C4-2B (cell line): ENCODE measurements around the gene PTPN18.

ENCODE experiments used
- H3K27ac ChIP-seq: fragments of 450-650 bp; 2 replicates; pipeline ENCODE4 v1.5.1; 2017
- ZFX ChIP-seq: fragments of 450-650 bp; IDR thresholded peaks from 2 replicates; pipeline ENCODE4 v1.6.1; 2017
- TF ChIP-seq, protein P1 (sequence below): fragments of 450-650 bp; conservative IDR thresholded peaks from 2 replicates; pipeline ENCODE4 v1.5.1; 2017; ENCODE audit warnings: mild to moderate bottlenecking

Gene PTPN18, protein sequence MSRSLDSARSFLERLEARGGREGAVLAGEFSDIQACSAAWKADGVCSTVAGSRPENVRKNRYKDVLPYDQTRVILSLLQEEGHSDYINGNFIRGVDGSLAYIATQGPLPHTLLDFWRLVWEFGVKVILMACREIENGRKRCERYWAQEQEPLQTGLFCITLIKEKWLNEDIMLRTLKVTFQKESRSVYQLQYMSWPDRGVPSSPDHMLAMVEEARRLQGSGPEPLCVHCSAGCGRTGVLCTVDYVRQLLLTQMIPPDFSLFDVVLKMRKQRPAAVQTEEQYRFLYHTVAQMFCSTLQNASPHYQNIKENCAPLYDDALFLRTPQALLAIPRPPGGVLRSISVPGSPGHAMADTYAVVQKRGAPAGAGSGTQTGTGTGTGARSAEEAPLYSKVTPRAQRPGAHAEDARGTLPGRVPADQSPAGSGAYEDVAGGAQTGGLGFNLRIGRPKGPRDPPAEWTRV

DNA sequence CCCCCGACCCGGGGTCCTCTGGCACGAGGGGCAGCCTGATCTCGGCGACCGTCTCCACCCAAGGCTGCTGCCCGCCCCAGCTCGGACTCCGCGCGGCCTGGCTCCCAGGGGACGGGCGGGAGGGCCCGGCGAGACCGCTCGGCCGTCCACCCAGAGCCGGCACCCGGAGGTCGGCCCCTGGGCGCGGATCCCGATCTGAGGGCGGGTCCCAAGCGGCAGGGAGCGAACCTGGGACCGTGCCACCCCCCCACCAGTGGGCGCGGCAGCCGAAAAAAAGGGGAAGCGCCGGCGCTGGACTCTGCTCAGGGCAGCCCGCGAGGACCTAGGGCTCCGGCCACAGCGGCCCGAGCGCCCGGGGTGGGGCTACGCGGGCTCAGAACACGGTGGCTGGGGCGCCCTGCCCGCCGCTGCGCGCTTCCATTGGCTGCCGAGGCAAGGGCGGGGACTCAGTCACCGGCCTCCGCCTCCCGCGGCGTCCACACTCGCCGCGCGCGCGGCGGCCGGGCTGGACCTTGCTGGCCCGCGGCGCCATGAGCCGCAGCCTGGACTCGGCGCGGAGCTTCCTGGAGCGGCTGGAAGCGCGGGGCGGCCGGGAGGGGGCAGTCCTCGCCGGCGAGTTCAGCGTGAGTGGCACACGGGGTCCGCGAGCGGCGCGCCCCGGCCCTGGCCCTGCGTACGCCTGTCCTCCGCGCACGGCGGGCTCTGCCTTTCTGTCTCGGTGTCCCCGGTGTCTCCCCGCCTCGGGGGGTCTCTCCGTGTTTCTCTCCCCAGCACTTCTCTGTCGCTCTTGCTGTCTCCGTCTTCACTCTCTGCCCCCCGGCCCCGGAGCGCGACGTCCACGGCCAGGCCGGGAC lies at the start of gene PTPN18:
TSS of gene PTPN18 (plus strand) at position 479 of the 854 bp plus-strand sequence. CDS start at position 531, 52 bp downstream.
- H3K27ac ChIP-seq = peak within 1 kb of the TSS; percentile 95
- TF ChIP-seq, protein P1, sequence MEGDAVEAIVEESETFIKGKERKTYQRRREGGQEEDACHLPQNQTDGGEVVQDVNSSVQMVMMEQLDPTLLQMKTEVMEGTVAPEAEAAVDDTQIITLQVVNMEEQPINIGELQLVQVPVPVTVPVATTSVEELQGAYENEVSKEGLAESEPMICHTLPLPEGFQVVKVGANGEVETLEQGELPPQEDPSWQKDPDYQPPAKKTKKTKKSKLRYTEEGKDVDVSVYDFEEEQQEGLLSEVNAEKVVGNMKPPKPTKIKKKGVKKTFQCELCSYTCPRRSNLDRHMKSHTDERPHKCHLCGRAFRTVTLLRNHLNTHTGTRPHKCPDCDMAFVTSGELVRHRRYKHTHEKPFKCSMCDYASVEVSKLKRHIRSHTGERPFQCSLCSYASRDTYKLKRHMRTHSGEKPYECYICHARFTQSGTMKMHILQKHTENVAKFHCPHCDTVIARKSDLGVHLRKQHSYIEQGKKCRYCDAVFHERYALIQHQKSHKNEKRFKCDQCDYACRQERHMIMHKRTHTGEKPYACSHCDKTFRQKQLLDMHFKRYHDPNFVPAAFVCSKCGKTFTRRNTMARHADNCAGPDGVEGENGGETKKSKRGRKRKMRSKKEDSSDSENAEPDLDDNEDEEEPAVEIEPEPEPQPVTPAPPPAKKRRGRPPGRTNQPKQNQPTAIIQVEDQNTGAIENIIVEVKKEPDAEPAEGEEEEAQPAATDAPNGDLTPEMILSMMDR = peak; percentile 64
- TF ChIP-seq ZFX = peak; percentile 71; the same call in 1 of the 2 replicates

DNA sequence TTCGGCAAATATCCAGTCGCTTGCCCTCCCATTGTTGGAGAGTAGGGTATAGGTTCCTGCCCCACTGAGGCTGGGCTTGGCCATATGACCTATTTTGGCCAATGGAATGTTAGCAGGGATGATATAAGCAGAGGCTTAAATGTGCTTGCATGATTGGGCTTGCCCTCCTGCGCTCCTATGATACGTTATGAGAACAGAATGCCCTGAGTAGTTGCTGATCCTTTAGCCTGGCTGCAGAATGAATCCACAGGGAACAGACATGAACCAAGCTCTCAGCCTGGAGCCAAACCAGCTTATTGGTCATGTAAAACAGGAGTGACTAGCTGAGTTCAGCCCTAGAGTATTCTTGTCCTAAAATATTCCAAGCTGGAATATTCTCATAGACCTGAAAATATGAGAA lies 48.0 kb upstream of the PTPN18 start:
- no peak for TF ChIP-seq ZFX
- TF ChIP-seq, protein P1 = no peak
- no peak overlapping the region for H3K27ac ChIP-seq

DNA sequence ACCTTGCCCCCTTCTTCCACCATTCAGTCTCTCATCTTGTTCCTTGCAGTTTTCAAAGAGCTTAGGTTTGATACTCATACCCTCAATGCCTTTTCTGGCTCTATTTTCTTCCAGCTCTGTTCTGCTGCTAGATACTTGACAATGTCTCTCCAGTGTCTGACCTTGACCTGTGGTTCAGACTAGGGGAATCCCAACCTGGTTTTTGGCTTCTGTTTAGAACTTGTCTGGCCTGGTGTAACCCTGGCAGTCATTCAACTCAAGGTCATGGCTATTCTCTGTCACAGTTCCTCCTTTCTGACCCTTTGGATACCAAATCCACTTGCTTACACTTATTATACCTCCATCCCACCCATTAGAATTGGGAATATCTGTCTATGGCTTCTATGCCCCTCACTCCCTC lies 45.0 kb upstream of the PTPN18 start:
- no peak overlapping the region for H3K27ac ChIP-seq
- TF ChIP-seq ZFX = no peak
- TF ChIP-seq, protein P1 = no peak

DNA sequence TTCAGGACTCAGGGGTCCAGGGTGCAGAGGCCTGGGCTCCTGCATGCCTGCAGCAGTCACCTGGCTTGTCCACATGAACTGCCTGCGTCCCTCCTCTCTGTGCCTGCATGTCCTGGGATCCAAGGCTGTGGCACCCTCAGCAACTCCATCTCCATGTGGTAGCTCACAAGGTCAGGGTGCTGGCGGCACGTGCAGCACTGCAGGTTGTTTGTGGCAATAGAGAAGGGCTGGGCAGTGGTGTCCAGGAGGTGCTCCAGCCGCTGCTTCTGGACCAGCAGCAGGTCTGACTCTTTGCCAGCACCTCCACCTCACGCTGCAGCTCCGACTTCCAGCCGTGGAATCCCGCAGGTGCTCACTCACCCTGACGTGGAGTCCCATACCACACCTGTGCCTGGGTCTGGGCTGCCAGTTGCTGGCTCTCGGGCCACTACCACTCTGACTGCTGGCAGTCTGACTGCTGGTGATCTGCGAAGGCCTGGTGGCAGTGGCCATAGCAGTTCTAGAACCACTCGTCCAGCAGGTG lies 42.0 kb upstream of the PTPN18 start:
- H3K27ac ChIP-seq = no peak overlapping the region
- TF ChIP-seq ZFX = no peak
- TF ChIP-seq, protein P1 = no peak

DNA sequence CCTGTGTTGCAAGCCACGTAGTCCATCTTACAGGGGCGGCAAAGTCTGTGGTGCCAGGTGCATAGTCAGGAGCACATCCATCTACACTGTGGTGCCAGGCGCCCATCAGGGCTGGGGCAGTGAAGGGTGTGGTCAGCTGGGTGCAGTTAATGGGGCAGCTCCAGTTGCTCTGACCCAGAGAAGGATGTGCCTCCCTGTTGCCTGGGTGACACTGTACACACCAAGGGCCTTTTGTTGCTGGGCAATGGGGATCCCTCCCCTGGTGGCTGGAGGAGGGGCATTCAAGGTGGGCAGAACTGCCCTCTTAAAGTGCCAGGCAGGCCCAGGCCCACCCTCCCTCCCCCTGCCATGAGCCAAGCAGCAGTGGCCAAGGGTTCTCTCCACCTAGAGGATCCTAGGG lies 41.5 kb upstream of the PTPN18 start:
- no peak overlapping the region for H3K27ac ChIP-seq
- no peak for TF ChIP-seq ZFX
- TF ChIP-seq, protein P1 = no peak

DNA sequence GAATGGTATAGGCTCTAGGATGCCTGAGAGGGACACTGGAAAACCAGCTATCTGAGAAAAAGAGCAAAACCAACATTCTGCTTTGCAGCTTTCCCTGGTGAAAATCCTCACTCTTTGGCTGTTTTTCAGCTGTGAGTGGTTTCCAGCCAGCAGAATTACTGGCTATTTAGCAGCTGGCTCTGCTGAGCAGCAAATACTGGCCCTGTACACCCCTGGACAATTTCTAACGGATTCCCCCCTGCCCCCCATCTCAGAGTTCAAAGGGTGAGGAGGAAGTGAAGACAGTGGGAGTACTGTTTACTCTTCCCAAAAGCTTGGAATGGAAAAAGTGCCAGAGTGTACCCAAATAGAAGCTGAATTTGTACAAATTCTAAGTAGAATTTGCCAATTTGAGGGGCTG lies 39.3 kb upstream of the PTPN18 start:
- no peak for TF ChIP-seq ZFX
- TF ChIP-seq, protein P1 = no peak
- no peak overlapping the region for H3K27ac ChIP-seq

DNA sequence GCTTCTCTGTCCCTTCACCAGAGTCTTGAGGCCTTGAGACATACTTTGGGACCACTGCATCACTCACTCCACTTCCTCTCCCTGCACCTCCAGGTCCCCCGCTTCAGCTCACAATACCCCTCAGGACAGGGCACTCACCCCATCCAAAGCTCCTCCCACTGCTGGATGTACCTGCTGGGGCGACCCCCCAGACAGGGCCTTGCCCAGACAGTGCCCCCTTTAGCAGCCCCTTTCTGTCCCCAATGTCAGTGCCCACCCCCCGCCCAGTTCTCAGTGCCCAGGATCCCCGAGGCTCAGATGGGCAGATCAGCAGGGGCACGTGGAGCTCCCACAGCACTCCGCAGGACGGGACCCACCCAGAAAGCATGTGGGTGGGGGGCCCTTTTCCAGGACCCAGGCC lies 37.0 kb upstream of the PTPN18 start:
- no peak overlapping the region for H3K27ac ChIP-seq
- no peak for TF ChIP-seq ZFX
- TF ChIP-seq, protein P1 = no peak
